ENCODE data around the gene HADHB. TPM values are rescaled to one million over a fixed set of nuclear protein-coding genes. Genes with fewer than 3 reads are reported as not detected.

The HADHB gene
- total RNA-seq: 93.4 TPM

GRCh38 chr2:26244309-26245230, at the start of gene HADHB, which contains the start of gene HADHA:
HADHB (plus strand) TSS chr2:26244939; CDS start chr2:26254255, 9,316 bp downstream.
HADHA (minus strand) TSS chr2:26244632; CDS start chr2:26244596, 36 bp downstream.
- peak in 2 of 3 experiments; percentile 9 to 37 for TF ChIP-seq CTCF (IDR thresholded peaks at IDR 0.05)
- Histone ChIP-seq H3K9me3 (no peaks in the 10 kb centered on the region), H3K4me1 (peaks cover 2 to 18% of the 10 kb centered on the region in 2 donors), H3K27ac (peak within 1 kb of the TSS; percentile 95 to 96), H3K36me3 (no peaks in the 10 kb centered on the region), H3K27me3 (no peaks in the 10 kb centered on the region), H3K4me3 (peak within 1 kb of the TSS; percentile 76 to 90)
- intact Hi-C loops (cut with DNase I): loop anchor here (1.0 to 2.0 kb wide), 5 partner anchors 30 to 366 kb away; partner anchors contain the start of genes ADGRF3, ASXL2 and SELENOI
- peak; percentile 57 to 95 for DNase-seq (ENCODE audit: low spot score in 2 of 2)

- Histone ChIP-seq H3K27me3 (no peaks in the 10 kb centered on the region), H3K27ac (no peak overlapping the region), H3K9me3 (no peaks in the 10 kb centered on the region), H3K4me1 (no peaks in the 10 kb centered on the region), H3K36me3 (peaks cover 75 to 86% of the 10 kb centered on the region in 2 donors), H3K4me3 (no peak overlapping the region)
- TF ChIP-seq CTCF (IDR thresholded peaks at IDR 0.05): no peak
- DNase-seq (ENCODE audit: low spot score in 2 of 2): no peak
- intact Hi-C loops (cut with DNase I): no loop called here
Observed at GRCh38 chr2:26195040-26195984, 49.4 kb upstream of the HADHB start.

DNA sequence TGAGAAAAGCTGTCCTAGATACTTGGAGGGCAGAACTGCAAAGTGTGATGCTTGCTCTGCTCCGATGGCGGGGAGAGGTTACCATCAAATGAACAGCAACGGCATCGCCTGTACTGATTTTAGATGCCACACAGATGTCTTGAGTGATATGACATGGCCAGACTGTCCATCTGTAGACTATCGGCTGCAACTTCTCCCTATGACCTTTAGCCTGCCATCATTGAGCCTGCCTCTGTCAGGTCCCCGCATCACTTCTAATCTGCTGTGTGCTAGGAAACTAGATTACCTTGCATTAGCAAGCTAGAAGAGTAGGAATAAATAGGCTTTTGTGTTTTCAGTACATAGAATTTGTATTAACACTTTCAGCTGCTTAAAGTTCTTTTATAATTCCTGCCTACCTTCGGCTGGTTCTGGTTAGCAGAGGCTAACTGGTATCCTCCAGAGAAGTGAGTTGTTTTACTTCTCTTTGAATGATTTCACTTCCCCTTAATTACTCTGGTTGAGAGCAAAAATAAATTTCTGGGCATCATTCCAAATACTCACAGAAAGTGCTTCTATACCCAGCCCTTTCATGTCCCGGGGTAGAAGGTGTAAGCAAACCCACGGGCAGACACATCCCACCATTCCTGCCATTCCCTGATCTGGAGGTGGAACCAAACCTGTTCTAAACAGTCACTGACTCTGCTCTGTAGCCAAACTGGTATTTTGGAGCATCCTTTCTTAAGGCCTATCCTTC, 47.9 kb upstream of the HADHB start:
- H3K4me1 ChIP-seq: no peaks in the 10 kb centered on the region
- DNase-seq (ENCODE audit: low spot score in 2 of 2): no peak
- intact Hi-C loops (cut with DNase I): no loop called here
- H3K4me3 ChIP-seq: no peak overlapping the region
- no peak overlapping the region for H3K27ac ChIP-seq
- no peaks in the 10 kb centered on the region for H3K9me3 ChIP-seq
- TF ChIP-seq CTCF (IDR thresholded peaks at IDR 0.05): no peak
- no peaks in the 10 kb centered on the region for H3K27me3 ChIP-seq
- peaks cover 71 to 89% of the 10 kb centered on the region in 2 donors for H3K36me3 ChIP-seq

DNA sequence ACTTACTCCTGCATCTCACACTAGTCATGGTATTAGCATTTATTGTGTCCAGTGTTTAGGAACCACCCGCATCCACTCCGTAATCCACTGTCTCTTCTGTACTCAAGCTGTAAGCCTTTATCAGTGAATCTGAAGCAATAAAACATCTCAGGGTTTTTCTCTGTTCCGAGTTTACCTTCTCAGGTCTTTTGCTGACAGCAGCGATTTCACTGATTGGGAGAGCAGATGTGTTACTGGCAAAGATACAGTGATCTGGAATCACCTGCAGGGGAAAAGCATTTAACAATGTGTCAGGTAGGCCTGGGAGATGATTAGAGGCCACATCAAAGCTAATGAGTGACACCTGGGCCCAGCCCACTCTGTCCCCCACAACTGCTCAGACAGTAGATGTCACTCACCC, 47.2 kb upstream of the HADHB start:
- Histone ChIP-seq H3K27me3 (no peaks in the 10 kb centered on the region), H3K4me1 (no peaks in the 10 kb centered on the region), H3K36me3 (peaks cover 69 to 91% of the 10 kb centered on the region in 2 donors), H3K27ac (no peak overlapping the region), H3K4me3 (no peak overlapping the region), H3K9me3 (no peaks in the 10 kb centered on the region)
- TF ChIP-seq CTCF (IDR thresholded peaks at IDR 0.05): no peak
- intact Hi-C loops (cut with DNase I): no loop called here
- DNase-seq (ENCODE audit: low spot score in 2 of 2): no peak

DNA sequence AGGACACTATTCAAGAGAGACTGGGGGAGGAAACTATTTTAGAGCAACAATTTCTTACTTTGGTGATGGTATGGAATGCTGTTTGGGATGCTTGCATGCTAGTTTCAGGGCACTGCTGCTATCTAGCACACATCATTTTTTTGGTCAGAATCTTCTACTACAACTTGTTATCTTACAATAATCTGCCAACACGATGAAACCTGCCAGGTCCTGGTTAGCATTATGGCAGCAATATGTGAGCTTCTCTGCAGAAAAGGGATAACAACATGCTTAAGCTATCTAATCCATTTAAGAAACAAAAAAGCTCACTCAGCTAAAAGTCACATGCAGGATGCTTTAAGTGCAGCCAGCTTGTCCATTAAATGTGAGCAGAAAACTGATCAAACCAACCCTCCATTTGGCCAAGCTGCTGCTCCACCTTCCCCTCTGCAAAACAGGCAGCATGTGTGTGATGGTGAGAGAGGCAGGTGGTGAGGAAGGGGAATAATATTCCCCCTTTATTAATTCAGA, 41.7 kb upstream of the HADHB start:
- peaks cover 54 to 71% of the 10 kb centered on the region in 2 donors for H3K36me3 ChIP-seq
- H3K27me3 ChIP-seq: no peaks in the 10 kb centered on the region
- H3K4me1 ChIP-seq: no peaks in the 10 kb centered on the region
- no peak for TF ChIP-seq CTCF (IDR thresholded peaks at IDR 0.05)
- no peak overlapping the region for H3K4me3 ChIP-seq
- no peak for DNase-seq (ENCODE audit: low spot score in 2 of 2)
- no peak overlapping the region for H3K27ac ChIP-seq
- no peaks in the 10 kb centered on the region for H3K9me3 ChIP-seq
- intact Hi-C loops (cut with DNase I): no loop called here
